Activated CD4-positive, alpha-beta T cell treated with anti-CD3 and anti-CD28 coated beads, Interleukin-2, amount 10 ng/mL, durations not matched to agents 7 days and 5 days (primary cell): ENCODE results near the gene ZNF446. TPM values are rescaled to one million over a fixed set of nuclear protein-coding genes. Genes with fewer than 3 reads are reported as not detected.

Source experiments
- CTCF ChIA-PET: fragments of 350-600 bp; sonication (Branson Sonifier 250); formaldehyde crosslinking; loops from one replicate; lab custom pipeline; 2021; ENCODE audit warnings: antibody characterized with exemption; lab: Charles Lee
- POLR2A ChIA-PET: fragments of 350-600 bp; sonication (Branson Sonifier 250); formaldehyde crosslinking; loops from one replicate; lab custom pipeline; 2021; ENCODE audit warnings: antibody characterized with exemption; lab: Charles Lee
- DNase-seq: peaks from one replicate; pipeline ENCODE4 v3.0.0-alpha.2; 2020
- H3K27ac Mint-ChIP-seq: one replicate; pipeline ENCODE4 v1.8.0; 2021; ENCODE audit warnings: mild to moderate bottlenecking, moderate library complexity, mixed read lengths
- H3K27me3 Mint-ChIP-seq: one replicate; pipeline ENCODE4 v1.8.0; 2021; ENCODE audit warnings: mixed read lengths
- H3K36me3 Mint-ChIP-seq: one replicate; pipeline ENCODE4 v1.8.0; 2021; ENCODE audit warnings: low read depth, mixed read lengths
- H3K4me1 Mint-ChIP-seq: one replicate; pipeline ENCODE4 v1.8.0; 2021; ENCODE audit warnings: mixed read lengths
- H3K4me3 Mint-ChIP-seq: one replicate; pipeline ENCODE4 v1.8.0; 2021; ENCODE audit warnings: mild to moderate bottlenecking, moderate library complexity, mixed read lengths
- H3K9me3 Mint-ChIP-seq: one replicate; pipeline ENCODE4 v1.8.0; 2021; ENCODE audit warnings: mixed read lengths
- total RNA-seq, 2 experiments: library from RNA; stranded (reverse); gene quantifications; one replicate each; pipeline ENCODE4 v1.2.3, GENCODE V29; 2021

Gene ZNF446
- total RNA-seq, 2 experiments from 2014 or later, result 7.6 to 7.9 TPM

DNA sequence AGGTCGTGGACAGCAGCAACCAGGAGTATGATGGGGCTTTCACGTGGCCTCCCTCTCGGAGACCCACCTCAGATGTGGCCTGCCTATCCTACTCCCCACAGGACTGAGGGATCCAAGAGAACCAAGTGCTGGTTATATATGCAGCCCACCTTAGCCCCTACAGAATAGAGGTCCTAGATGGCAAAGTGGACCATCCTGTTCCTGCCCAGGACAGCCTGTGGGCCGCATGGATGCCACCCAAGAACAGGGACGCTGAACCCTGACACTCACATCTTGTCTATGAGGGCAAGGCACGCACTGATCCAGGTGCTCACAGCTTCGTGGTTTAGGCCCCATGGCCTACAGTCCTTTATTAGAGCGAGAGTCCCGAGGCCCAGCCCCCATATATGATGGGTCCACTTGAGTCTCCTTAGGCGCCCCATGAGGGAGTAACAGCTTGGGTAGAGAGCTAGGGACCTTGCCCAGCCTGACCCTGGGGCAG, 37.1 kb downstream of the ZNF446 start:
- POLR2A ChIA-PET, result no interaction called here
- H3K9me3 Mint-ChIP-seq, result no peaks in the 10 kb centered on the region

DNA sequence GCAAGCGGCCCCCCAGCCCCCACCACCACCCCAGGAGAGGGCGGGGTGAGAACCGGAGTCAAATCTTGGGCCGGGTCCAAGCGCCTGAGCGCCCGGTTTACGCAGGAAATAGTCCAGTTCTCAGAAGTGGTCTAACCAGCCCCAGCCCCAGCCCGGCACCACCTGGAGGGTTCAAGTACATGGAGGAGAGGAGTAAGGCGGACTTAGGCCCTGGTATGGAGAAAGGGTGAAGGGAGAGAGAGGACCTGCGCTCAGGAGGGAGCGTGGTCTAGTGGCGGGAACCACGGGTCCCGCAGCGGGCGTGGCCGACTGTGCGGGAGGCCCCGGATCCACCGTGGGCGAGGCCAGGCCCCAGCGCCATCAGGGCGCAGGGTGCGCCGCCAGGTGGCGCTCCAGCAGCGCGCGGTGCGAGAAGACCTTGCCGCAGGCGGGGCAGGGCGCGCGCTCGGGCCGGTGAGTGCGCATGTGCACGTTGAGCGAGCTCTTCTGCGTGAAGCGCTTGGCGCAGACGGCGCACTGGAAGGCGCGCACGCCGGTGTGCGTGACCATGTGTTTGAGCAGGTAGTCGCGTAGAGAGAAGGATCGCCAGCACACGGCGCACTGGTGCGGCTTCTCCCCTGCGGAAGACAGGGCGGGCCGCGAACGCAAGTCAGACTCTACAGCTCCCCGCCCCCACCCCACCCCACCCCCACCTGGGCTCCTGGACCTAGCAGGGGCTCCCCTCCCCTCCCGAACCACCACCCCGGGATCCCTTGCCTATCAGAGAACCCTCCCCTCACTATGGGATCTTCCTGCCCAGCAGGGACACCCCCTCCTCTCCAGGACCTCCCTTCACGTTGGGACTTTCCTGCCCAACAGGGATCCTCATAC, 37.8 kb downstream of the ZNF446 start:
- POLR2A ChIA-PET, result no interaction called here
- peak; percentile 96 for DNase-seq
- Mint-ChIP-seq H3K4me1 (peaks cover 39% of the 10 kb centered on the region), H3K27me3 (no peaks in the 10 kb centered on the region), H3K27ac (peak overlapping the region; percentile 90), H3K4me3 (peak overlapping the region; percentile 81), H3K36me3 (peaks cover 18% of the 10 kb centered on the region), H3K9me3 (no peaks in the 10 kb centered on the region)
- CTCF ChIA-PET, result interaction anchor here (0.6 to 2.4 kb wide), 37 partner anchors 8 to 332 kb away, joined by 3 to 34 read pairs (median 4); partner anchors contain the start of genes CHMP2A, TRIM28 and ZNF497

More for the DNA sequence above, 37.1 kb downstream of the ZNF446 start:
- H3K27me3 Mint-ChIP-seq, result no peaks in the 10 kb centered on the region
- H3K4me3 Mint-ChIP-seq, result peak overlapping the region; percentile 81
- peaks cover 16% of the 10 kb centered on the region for H3K36me3 Mint-ChIP-seq
- peak overlapping the region; percentile 90 for H3K27ac Mint-ChIP-seq
- CTCF ChIA-PET, result interaction anchor here (0.6 to 2.4 kb wide), 19 partner anchors 9 to 207 kb away, joined by 3 to 34 read pairs (median 5); partner anchors contain the start of genes CHMP2A and ZNF497
- H3K4me1 Mint-ChIP-seq, result peaks cover 33% of the 10 kb centered on the region
- no peak for DNase-seq

DNA sequence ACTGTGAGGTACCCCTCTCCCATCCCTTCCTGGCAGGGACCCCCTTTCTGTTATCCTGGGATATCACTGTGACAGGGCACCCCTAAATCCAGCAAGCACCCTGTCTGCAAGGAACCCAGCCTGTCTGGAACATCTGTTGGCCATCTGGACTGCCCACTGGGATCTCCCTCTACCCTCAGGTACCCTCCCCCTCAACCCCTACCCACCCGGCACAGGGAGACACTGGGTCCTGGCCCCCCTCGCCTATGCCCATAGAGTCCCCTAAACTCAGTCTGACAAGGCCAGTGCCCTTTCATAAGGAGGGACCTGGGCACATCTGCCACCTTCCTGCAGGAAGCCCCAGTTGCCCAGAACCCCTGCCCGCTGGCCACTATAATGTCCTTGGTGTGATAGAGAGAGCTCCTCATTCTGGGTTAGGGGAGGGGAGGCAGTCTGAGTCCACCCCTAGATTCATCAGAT, 38.4 kb downstream of the ZNF446 start:
- Mint-ChIP-seq H3K4me3 (peak overlapping the region; percentile 81), H3K27ac (peak overlapping the region; percentile 90), H3K4me1 (peaks cover 43% of the 10 kb centered on the region), H3K9me3 (no peaks in the 10 kb centered on the region), H3K27me3 (no peaks in the 10 kb centered on the region), H3K36me3 (peaks cover 20% of the 10 kb centered on the region)
- POLR2A ChIA-PET, result no interaction called here
- CTCF ChIA-PET, result interaction anchor here (0.6 to 2.4 kb wide), 34 partner anchors 8 to 333 kb away, joined by 3 to 34 read pairs (median 4); partner anchors contain the start of genes TRIM28 and ZNF497
- no peak for DNase-seq

GRCh38 chr19:58515259-58515658, 39.1 kb downstream of the ZNF446 start:
- Mint-ChIP-seq H3K36me3 (peaks cover 20% of the 10 kb centered on the region), H3K27me3 (no peaks in the 10 kb centered on the region), H3K4me1 (peaks cover 49% of the 10 kb centered on the region), H3K4me3 (peak overlapping the region; percentile 81), H3K9me3 (no peaks in the 10 kb centered on the region), H3K27ac (peak overlapping the region; percentile 75)
- ChIA-PET CTCF (interaction anchor here (0.6 kb wide), 1 partner anchor 112 kb away, joined by 6 read pairs; no protein-coding TSS in a partner anchor), POLR2A (no interaction called here)
- no peak for DNase-seq

DNA sequence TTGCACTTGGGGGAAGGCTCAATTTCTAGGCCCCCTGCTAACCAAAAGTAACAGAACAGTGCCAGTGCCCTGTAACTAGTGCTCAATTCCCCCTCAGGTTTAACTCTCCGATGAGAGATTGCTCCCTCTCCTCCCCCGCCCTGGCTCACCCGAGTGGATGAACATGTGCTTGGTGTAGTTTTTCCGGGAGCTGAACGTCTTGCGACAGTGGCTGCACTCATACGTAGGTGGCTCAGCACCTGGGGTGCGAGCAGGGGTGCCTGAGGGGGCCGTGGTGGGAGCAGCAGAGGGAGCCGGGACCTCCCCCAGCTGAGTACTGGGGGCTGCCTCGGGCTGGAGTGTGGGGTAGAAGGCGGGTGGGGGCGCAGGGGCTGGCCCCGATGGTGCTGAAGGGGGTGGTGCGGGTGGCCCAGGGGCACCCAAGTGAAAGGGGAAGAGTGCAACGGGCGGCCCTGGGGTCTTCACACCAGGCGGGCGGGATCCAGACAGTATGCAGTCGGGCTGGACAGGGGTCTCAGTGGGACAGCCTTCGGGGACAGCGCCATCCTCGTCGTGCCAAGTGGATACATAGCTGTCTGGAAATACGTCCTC, 40.2 kb downstream of the ZNF446 start:
- DNase-seq, result no peak
- Mint-ChIP-seq H3K27ac (peak overlapping the region; percentile 31), H3K4me3 (no peak overlapping the region), H3K9me3 (no peaks in the 10 kb centered on the region), H3K4me1 (peaks cover 55% of the 10 kb centered on the region), H3K27me3 (no peaks in the 10 kb centered on the region), H3K36me3 (peaks cover 20% of the 10 kb centered on the region)
- CTCF ChIA-PET, result interaction anchor here (1.0 to 6.1 kb wide), 2 partner anchors 38 to 62 kb away, joined by 3 to 72 read pairs; partner anchors contain the start of gene CHMP2A
- POLR2A ChIA-PET, result no interaction called here

- H3K27ac Mint-ChIP-seq, result peak overlapping the region; percentile 46
- CTCF ChIA-PET, result interaction anchor here (0.6 to 6.1 kb wide), 3 partner anchors 37 to 222 kb away, joined by 3 to 72 read pairs (median 3); partner anchors contain the start of gene CHMP2A
- H3K4me1 Mint-ChIP-seq, result peaks cover 60% of the 10 kb centered on the region
- H3K9me3 Mint-ChIP-seq, result no peaks in the 10 kb centered on the region
- peak overlapping the region; percentile 90 for H3K4me3 Mint-ChIP-seq
- peaks cover 20% of the 10 kb centered on the region for H3K36me3 Mint-ChIP-seq
- no peaks in the 10 kb centered on the region for H3K27me3 Mint-ChIP-seq
- POLR2A ChIA-PET, result no interaction called here
- DNase-seq, result no peak
Measured at GRCh38 chr19:58516964-58517833, 41.0 kb downstream of the ZNF446 start.

- Mint-ChIP-seq H3K4me1 (peaks cover 64% of the 10 kb centered on the region), H3K27me3 (no peaks in the 10 kb centered on the region), H3K9me3 (no peaks in the 10 kb centered on the region), H3K4me3 (peak overlapping the region; percentile 90), H3K36me3 (peaks cover 20% of the 10 kb centered on the region), H3K27ac (peak overlapping the region; percentile 95)
- DNase-seq, result no peak
- ChIA-PET CTCF (interaction anchor here (0.6 to 6.1 kb wide), 20 partner anchors 10 to 1154 kb away, joined by 3 to 72 read pairs (median 6); partner anchors contain the start of genes CHMP2A and TRIM28), POLR2A (no interaction called here)
Measured at GRCh38 chr19:58518256-58519086, 42.3 kb downstream of the ZNF446 start.

DNA sequence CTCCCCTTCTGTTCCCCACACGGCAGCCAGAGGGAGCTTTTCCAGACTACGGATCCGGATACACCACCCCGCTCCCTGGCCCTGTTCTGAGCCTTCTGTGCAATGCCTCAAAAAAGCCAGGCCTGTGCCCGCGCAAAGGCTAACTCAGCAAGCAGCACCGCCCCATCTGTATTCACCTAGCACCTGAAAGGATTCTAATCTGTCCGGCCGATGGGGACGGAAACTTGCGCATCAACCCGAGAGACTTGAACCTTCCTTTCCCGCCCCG, 42.9 kb downstream of the ZNF446 start:
- H3K4me3 Mint-ChIP-seq, result peak overlapping the region; percentile 90
- no peaks in the 10 kb centered on the region for H3K9me3 Mint-ChIP-seq
- peaks cover 61% of the 10 kb centered on the region for H3K4me1 Mint-ChIP-seq
- ChIA-PET POLR2A (no interaction called here), CTCF (interaction anchor here (0.6 to 6.1 kb wide), 20 partner anchors 10 to 1154 kb away, joined by 3 to 72 read pairs (median 6); partner anchors contain the start of genes CHMP2A and TRIM28)
- H3K27me3 Mint-ChIP-seq, result no peaks in the 10 kb centered on the region
- DNase-seq, result peak; percentile 67
- peaks cover 20% of the 10 kb centered on the region for H3K36me3 Mint-ChIP-seq
- peak overlapping the region; percentile 95 for H3K27ac Mint-ChIP-seq

DNA sequence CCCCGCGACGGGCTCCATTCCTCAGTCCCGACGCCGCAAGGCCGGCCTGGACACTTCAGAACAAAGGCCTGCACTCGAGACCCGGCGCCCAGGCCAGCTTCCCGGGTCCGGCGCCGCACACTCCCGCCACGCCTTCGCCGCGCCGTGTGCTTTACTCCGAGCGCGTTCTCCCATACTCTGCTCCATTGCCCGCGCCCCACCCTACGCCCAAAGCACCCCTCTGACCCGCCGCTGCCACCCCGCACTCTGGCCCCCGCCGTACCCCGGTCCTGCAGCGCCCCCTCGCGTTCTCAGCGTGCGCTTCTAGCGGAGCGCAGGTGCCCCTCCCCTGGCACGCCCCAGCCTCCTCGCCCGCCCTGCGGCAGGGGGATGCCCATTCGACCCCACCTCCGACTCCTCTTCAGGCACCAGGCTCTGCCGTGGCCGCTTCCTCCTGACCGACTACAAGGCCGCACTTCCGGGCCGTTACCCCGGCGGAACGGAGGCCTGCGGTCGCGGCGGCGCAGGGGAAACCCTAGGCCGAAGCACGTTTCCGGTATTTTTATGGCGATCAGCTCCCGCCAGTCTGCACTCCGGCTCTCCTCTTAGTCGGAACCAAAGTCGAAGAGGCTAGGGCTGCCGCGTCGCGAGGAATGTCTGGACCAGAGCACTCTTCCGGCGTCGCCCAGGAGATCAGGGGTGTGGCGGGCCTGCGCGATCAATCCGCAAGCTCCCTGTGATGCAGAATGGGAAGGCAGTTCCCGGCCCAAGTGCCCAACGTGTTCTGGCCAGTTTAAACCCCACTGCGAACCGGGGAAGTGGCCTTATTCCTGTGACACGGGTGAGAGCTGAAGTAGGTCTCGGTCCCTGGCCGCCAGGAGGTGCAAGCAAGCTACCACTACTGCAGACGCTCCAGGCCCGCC, 43.5 kb downstream of the ZNF446 start, which contains the start of gene ZBTB45:
Gene ZBTB45 (minus strand): TSS at position 456 of the 902 bp plus-strand sequence. CDS start 2,137 bp downstream, outside the sequence.
- peaks cover 20% of the 10 kb centered on the region for H3K36me3 Mint-ChIP-seq
- H3K27me3 Mint-ChIP-seq, result no peaks in the 10 kb centered on the region
- CTCF ChIA-PET, result interaction anchor here (0.6 to 6.1 kb wide), 47 partner anchors 9 to 1198 kb away, joined by 3 to 72 read pairs (median 4); partner anchors contain the start of genes CHMP2A, MZF1, SLC27A5 and TRIM28
- DNase-seq, result peak; percentile 91
- peak within 1 kb of the TSS; percentile 95 for H3K27ac Mint-ChIP-seq
- H3K4me1 Mint-ChIP-seq, result peaks cover 56% of the 10 kb centered on the region
- no peaks in the 10 kb centered on the region for H3K9me3 Mint-ChIP-seq
- POLR2A ChIA-PET, result interaction anchor here (0.6 to 1.8 kb wide), 5 partner anchors 24 to 56 kb away, joined by 3 to 9 read pairs (median 3); partner anchors contain the start of genes CHMP2A and TRIM28
- H3K4me3 Mint-ChIP-seq, result peak within 1 kb of the TSS; percentile 90

DNA sequence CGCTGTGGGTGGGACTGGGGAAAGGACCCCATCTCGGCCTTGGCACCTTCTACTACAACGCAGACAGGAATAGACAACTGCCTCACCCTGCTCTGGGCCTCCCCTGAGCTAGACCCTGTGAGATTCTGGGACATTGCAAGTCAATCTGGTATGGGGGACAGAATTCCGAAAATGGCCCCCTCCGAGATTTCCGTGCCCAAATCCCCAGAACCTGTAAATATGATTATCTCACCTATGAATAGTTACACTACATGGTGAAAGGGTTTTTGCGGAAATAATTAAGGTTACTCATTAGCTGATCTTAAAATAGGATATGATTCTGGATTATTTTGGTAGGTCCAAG, 44.1 kb downstream of the ZNF446 start:
- no peak for DNase-seq
- H3K4me1 Mint-ChIP-seq, result peaks cover 52% of the 10 kb centered on the region
- H3K4me3 Mint-ChIP-seq, result peak overlapping the region; percentile 90

More for the DNA sequence above, 44.1 kb downstream of the ZNF446 start:
- Mint-ChIP-seq H3K27me3 (no peaks in the 10 kb centered on the region), H3K27ac (peak overlapping the region; percentile 95), H3K36me3 (peaks cover 20% of the 10 kb centered on the region), H3K9me3 (no peaks in the 10 kb centered on the region)
- ChIA-PET CTCF (interaction anchor here (0.6 to 6.1 kb wide), 40 partner anchors 9 to 1199 kb away, joined by 3 to 72 read pairs (median 4); partner anchors contain the start of genes CHMP2A, MZF1, SLC27A5 and TRIM28), POLR2A (interaction anchor here (0.6 to 1.8 kb wide), 6 partner anchors 24 to 55 kb away, joined by 3 to 9 read pairs (median 3); partner anchors contain the start of genes CHMP2A and TRIM28)
